ENCODE data around the gene LGALS9B. TPM values are rescaled to one million over a fixed set of nuclear protein-coding genes. Genes with fewer than 3 reads are reported as not detected.
"Not testable (repeated sequence)": the region's sequence is repeated elsewhere in the genome, so short reads cannot be mapped to it uniquely, and the experiment has no call there.

Gene LGALS9B
- total and polyA plus RNA-seq, 2 of the 8 experiments (the other 6 are each of a cell fraction or from before 2014, with no cell fraction given): not detected

GRCh38 chr17:20494147-20494546 lies 26.8 kb upstream of the LGALS9B start:
- H4K20me1 ChIP-seq (replicated peaks in 1 of 2; ENCODE audit: control insufficient read depth in 1 of 2, insufficient read depth in 2 of 2, low read length in 2 of 2); H3K23me2 ChIP-seq (ENCODE audit: low read depth, low read length); H2BK20ac ChIP-seq (ENCODE audit: low read length); H3K27me3 ChIP-seq (replicated peaks in 1 of 4; ENCODE audit: control insufficient read depth in 3 of 4, extremely low read depth in 1 of 4, insufficient read depth in 3 of 4, low read length in 3 of 4); H3K18ac ChIP-seq (ENCODE audit: extremely low read depth, low read length); H3K79me2 ChIP-seq (ENCODE audit: control insufficient read depth in 1 of 2, insufficient read depth in 2 of 2, low read length in 2 of 2); H3K4ac ChIP-seq (replicated peaks; ENCODE audit: insufficient read length, low read depth, low read length); H3K9ac ChIP-seq (replicated peaks in 1 of 4; ENCODE audit: extremely low read depth in 1 of 4, low read depth in 3 of 4, low read length in 3 of 4); H3K9me3 ChIP-seq (ENCODE audit: insufficient read depth in 2 of 2, low read depth in 1 of 2, low read length in 1 of 2); H4K91ac ChIP-seq (replicated peaks; ENCODE audit: insufficient read length, low read length); H4K8ac ChIP-seq (ENCODE audit: extremely low read depth, insufficient read depth, low read length); H4K5ac ChIP-seq (ENCODE audit: insufficient read length, low read depth, low read length); H3K79me1 ChIP-seq (ENCODE audit: low read depth, low read length); H2AFZ ChIP-seq (ENCODE audit: low read length); POLR2A ChIA-PET (ENCODE audit: partially characterized antibody); H3K27ac ChIP-seq (ENCODE audit: low read depth, low read length); H3K23ac ChIP-seq (ENCODE audit: insufficient read length); H2BK5ac ChIP-seq (ENCODE audit: low read depth, low read length); FAIRE-seq; H2AK5ac ChIP-seq (ENCODE audit: low read depth, low read length); H3K4me3 ChIP-seq (ENCODE audit: extremely low read depth in 1 of 4, insufficient read depth in 2 of 4, low read depth in 3 of 4, low read length in 4 of 4); H3K4me1 ChIP-seq (replicated peaks in 1 of 4; ENCODE audit: control insufficient read depth in 3 of 4, insufficient read depth in 4 of 4, low read length in 3 of 4); H2BK120ac ChIP-seq (replicated peaks; ENCODE audit: low read depth, low read length); CTCF ChIA-PET (ENCODE audit: partially characterized antibody); H3K36me3 ChIP-seq (ENCODE audit: control insufficient read depth in 2 of 4, insufficient read depth in 4 of 4, low read length in 3 of 4); H2BK12ac ChIP-seq (ENCODE audit: low read depth, low read length); H3K4me2 ChIP-seq (ENCODE audit: insufficient read depth in 1 of 2, low read depth in 2 of 2, low read length in 2 of 2); DNase-seq (ENCODE audit: low read depth in 1 of 2, low spot score in 2 of 2); H2BK15ac ChIP-seq (ENCODE audit: low read length); H3K56ac ChIP-seq (replicated peaks; ENCODE audit: insufficient read length, low read depth, low read length); H3K14ac ChIP-seq (ENCODE audit: insufficient read length): not testable (repeated sequence)
- no CpG with 5 or more reads among the region's 9 CpGs for WGBS, 2 experiments (ENCODE audit: extremely low coverage in 1 of 2, insufficient coverage in 1 of 2, insufficient read length in 1 of 2, insufficient replicate concordance in 2 of 2, low coverage in 1 of 2, low lambda C conversion rate in 2 of 2, missing lambda C conversion rate in 1 of 2)

DNA sequence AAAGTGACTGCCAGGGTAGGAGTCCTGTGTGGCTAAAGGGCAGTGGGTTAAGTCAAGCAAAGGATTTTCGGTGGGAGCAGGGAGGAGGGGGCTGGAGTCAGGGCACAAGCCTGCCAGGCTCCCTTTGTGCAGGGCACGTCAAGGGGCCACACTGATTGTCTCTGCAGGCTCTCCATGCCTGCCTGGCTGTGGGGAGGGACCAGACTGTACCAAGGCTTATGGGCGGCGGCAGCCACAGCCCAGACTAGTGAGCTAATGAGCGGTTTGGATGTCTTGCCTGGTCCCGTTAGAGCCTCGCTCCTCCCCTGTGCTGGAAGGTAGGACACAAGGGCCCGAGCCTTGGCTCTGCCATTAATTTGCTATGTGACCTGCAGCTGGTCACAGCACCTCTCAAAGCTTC lies 25.6 kb upstream of the LGALS9B start:
- H3K79me1 ChIP-seq (ENCODE audit: low read depth, low read length); DNase-seq (ENCODE audit: low read depth in 1 of 2, low spot score in 2 of 2); H3K23ac ChIP-seq (ENCODE audit: insufficient read length); H3K36me3 ChIP-seq (ENCODE audit: control insufficient read depth in 2 of 4, insufficient read depth in 4 of 4, low read length in 3 of 4); H4K8ac ChIP-seq (ENCODE audit: extremely low read depth, insufficient read depth, low read length); H3K79me2 ChIP-seq (ENCODE audit: control insufficient read depth in 1 of 2, insufficient read depth in 2 of 2, low read length in 2 of 2); CTCF ChIA-PET (ENCODE audit: partially characterized antibody); H2BK20ac ChIP-seq (ENCODE audit: low read length); H2BK15ac ChIP-seq (ENCODE audit: low read length); H4K20me1 ChIP-seq (replicated peaks in 1 of 2; ENCODE audit: control insufficient read depth in 1 of 2, insufficient read depth in 2 of 2, low read length in 2 of 2); H3K23me2 ChIP-seq (ENCODE audit: low read depth, low read length); H3K27me3 ChIP-seq (replicated peaks in 1 of 4; ENCODE audit: control insufficient read depth in 3 of 4, extremely low read depth in 1 of 4, insufficient read depth in 3 of 4, low read length in 3 of 4); H3K4me1 ChIP-seq (replicated peaks in 1 of 4; ENCODE audit: control insufficient read depth in 3 of 4, insufficient read depth in 4 of 4, low read length in 3 of 4); H2AFZ ChIP-seq (ENCODE audit: low read length); H2BK12ac ChIP-seq (ENCODE audit: low read depth, low read length); H4K5ac ChIP-seq (ENCODE audit: insufficient read length, low read depth, low read length); H2BK5ac ChIP-seq (ENCODE audit: low read depth, low read length); POLR2A ChIA-PET (ENCODE audit: partially characterized antibody); FAIRE-seq; H3K9ac ChIP-seq (replicated peaks in 1 of 4; ENCODE audit: extremely low read depth in 1 of 4, low read depth in 3 of 4, low read length in 3 of 4); H3K4me3 ChIP-seq (ENCODE audit: extremely low read depth in 1 of 4, insufficient read depth in 2 of 4, low read depth in 3 of 4, low read length in 4 of 4); H3K27ac ChIP-seq (ENCODE audit: low read depth, low read length); H3K4me2 ChIP-seq (ENCODE audit: insufficient read depth in 1 of 2, low read depth in 2 of 2, low read length in 2 of 2); H3K56ac ChIP-seq (replicated peaks; ENCODE audit: insufficient read length, low read depth, low read length); H3K14ac ChIP-seq (ENCODE audit: insufficient read length); H3K9me3 ChIP-seq (ENCODE audit: insufficient read depth in 2 of 2, low read depth in 1 of 2, low read length in 1 of 2); H4K91ac ChIP-seq (replicated peaks; ENCODE audit: insufficient read length, low read length); H2BK120ac ChIP-seq (replicated peaks; ENCODE audit: low read depth, low read length); H3K18ac ChIP-seq (ENCODE audit: extremely low read depth, low read length); H2AK5ac ChIP-seq (ENCODE audit: low read depth, low read length); H3K4ac ChIP-seq (replicated peaks; ENCODE audit: insufficient read length, low read depth, low read length): not testable (repeated sequence)
- 83% methylated on average over 5 of the region's 8 CpGs; no CpG with 5 or more reads in 1 of the 2 experiments for WGBS, 2 experiments (ENCODE audit: extremely low coverage in 1 of 2, insufficient coverage in 1 of 2, insufficient read length in 1 of 2, insufficient replicate concordance in 2 of 2, low coverage in 1 of 2, low lambda C conversion rate in 2 of 2, missing lambda C conversion rate in 1 of 2)
